ENCODE results near the gene MYO1E. TPM values are rescaled to one million over a fixed set of nuclear protein-coding genes. Genes with fewer than 3 reads are reported as not detected.

The MYO1E gene
- total RNA-seq, 1 experiment from 2014 or later, result 68.8 TPM

DNA sequence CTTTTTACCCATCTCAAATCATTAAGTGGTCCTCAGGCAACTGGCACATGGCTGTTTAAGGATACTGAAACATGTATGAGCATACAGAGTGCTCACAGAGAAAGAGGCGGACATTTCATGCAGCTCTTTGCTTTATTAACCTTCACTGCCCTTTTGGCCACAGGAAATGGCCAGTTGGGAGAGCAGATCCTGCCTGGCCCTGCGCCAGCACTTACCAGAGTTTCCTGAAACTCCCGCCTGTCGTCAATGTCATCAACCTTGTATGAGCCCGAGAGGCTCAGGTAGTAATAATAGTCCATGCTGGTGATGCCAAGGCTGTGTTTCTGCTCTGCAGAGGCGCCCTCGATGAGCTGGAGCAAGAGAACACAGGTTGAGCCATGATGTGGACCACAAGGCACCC is 148.2 kb downstream of the MYO1E start:
- H3K36me3 ChIP-seq (ENCODE audit: low read depth, low read length), result peaks cover 42% of the 10 kb centered on the region
- no peak overlapping the region for H3K9ac ChIP-seq (ENCODE audit: low read length)
- no peak for ATAC-seq
- H3K4me3 ChIP-seq (ENCODE audit: low read length), result no peak overlapping the region
- ChIA-PET CTCF (no interaction called here), POLR2A (ENCODE audit: unreplicated experiment) (no interaction called here)
- H3K9me2 ChIP-seq (replicated peaks; ENCODE audit: low read length), result no peaks in the 10 kb centered on the region
- no peaks in the 10 kb centered on the region for H3K27me3 ChIP-seq (ENCODE audit: low read length)
- H3K79me2 ChIP-seq (ENCODE audit: low read length), result no peaks in the 10 kb centered on the region
- H2AFZ ChIP-seq (ENCODE audit: low read length), result no peak overlapping the region
- no peaks in the 10 kb centered on the region for H3F3A ChIP-seq (ENCODE audit: low read length, unreplicated experiment)
- no peak for DNase-seq
- no TSS peak for BruUV-seq (replicated peaks)
- TF ChIP-seq EZH2phosphoT487 (IDR thresholded peaks at IDR 0.05; ENCODE audit: borderline replicate concordance, low read length) (no peak), EZH2 (IDR thresholded peaks at IDR 0.05; ENCODE audit: low read length, unreplicated experiment) (no peak)
- TF ChIP-seq, protein P1, sequence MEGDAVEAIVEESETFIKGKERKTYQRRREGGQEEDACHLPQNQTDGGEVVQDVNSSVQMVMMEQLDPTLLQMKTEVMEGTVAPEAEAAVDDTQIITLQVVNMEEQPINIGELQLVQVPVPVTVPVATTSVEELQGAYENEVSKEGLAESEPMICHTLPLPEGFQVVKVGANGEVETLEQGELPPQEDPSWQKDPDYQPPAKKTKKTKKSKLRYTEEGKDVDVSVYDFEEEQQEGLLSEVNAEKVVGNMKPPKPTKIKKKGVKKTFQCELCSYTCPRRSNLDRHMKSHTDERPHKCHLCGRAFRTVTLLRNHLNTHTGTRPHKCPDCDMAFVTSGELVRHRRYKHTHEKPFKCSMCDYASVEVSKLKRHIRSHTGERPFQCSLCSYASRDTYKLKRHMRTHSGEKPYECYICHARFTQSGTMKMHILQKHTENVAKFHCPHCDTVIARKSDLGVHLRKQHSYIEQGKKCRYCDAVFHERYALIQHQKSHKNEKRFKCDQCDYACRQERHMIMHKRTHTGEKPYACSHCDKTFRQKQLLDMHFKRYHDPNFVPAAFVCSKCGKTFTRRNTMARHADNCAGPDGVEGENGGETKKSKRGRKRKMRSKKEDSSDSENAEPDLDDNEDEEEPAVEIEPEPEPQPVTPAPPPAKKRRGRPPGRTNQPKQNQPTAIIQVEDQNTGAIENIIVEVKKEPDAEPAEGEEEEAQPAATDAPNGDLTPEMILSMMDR (conservative IDR thresholded peaks at IDR 0.05; ENCODE audit: low read depth, low read length), result no peak
- H3K4me2 ChIP-seq (ENCODE audit: low read length), result no peak overlapping the region
- H3K27ac ChIP-seq (ENCODE audit: low read length), result no peak overlapping the region
- no peaks in the 10 kb centered on the region for H4K20me1 ChIP-seq (ENCODE audit: low read length)
- H3K9me3 ChIP-seq (ENCODE audit: low read length), result no peaks in the 10 kb centered on the region
- intact Hi-C loops (cut with micrococcal nuclease), result no loop called here
- H3K4me1 ChIP-seq (ENCODE audit: insufficient read depth, low read length), result peaks cover 9% of the 10 kb centered on the region

DNA sequence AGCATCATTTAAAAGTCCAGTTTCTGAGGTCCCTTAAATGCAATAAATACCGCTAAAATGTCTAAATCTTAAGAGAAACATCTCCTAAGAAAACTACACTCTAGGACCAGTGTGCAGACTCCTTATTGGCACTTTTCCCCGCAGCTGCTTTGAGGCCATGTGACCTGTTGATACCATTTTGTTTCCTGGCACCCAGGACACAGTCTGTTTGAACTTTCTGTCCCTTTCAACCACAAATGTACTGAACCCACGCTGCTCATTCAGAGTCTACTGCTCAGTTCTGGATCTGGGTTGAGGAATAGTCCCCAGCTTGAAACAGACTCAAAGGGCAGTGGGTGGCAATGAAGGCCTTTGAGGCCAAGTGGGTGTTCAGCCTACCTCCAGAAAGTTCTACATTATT is 148.9 kb downstream of the MYO1E start:
- Histone ChIP-seq H3F3A (ENCODE audit: low read length, unreplicated experiment) (no peaks in the 10 kb centered on the region), H3K79me2 (ENCODE audit: low read length) (no peaks in the 10 kb centered on the region), H3K27ac (ENCODE audit: low read length) (no peak overlapping the region), H4K20me1 (ENCODE audit: low read length) (no peaks in the 10 kb centered on the region), H3K27me3 (ENCODE audit: low read length) (no peaks in the 10 kb centered on the region), H3K4me1 (ENCODE audit: insufficient read depth, low read length) (peaks cover 9% of the 10 kb centered on the region), H3K9me2 (replicated peaks; ENCODE audit: low read length) (no peaks in the 10 kb centered on the region), H2AFZ (ENCODE audit: low read length) (no peak overlapping the region), H3K9me3 (ENCODE audit: low read length) (no peaks in the 10 kb centered on the region), H3K4me3 (ENCODE audit: low read length) (no peak overlapping the region), H3K9ac (ENCODE audit: low read length) (no peak overlapping the region), H3K36me3 (ENCODE audit: low read depth, low read length) (peaks cover 44% of the 10 kb centered on the region), H3K4me2 (ENCODE audit: low read length) (no peak overlapping the region)
- ATAC-seq (no peak), DNase-seq (no peak)
- BruUV-seq (replicated peaks), result no TSS peak
- TF ChIP-seq EZH2phosphoT487 (IDR thresholded peaks at IDR 0.05; ENCODE audit: borderline replicate concordance, low read length) (no peak), EZH2 (IDR thresholded peaks at IDR 0.05; ENCODE audit: low read length, unreplicated experiment) (no peak)
- TF ChIP-seq, protein P1 (conservative IDR thresholded peaks at IDR 0.05; ENCODE audit: low read depth, low read length), result no peak
- intact Hi-C loops (cut with micrococcal nuclease), result no loop called here
- ChIA-PET CTCF (no interaction called here), POLR2A (ENCODE audit: unreplicated experiment) (no interaction called here)

DNA sequence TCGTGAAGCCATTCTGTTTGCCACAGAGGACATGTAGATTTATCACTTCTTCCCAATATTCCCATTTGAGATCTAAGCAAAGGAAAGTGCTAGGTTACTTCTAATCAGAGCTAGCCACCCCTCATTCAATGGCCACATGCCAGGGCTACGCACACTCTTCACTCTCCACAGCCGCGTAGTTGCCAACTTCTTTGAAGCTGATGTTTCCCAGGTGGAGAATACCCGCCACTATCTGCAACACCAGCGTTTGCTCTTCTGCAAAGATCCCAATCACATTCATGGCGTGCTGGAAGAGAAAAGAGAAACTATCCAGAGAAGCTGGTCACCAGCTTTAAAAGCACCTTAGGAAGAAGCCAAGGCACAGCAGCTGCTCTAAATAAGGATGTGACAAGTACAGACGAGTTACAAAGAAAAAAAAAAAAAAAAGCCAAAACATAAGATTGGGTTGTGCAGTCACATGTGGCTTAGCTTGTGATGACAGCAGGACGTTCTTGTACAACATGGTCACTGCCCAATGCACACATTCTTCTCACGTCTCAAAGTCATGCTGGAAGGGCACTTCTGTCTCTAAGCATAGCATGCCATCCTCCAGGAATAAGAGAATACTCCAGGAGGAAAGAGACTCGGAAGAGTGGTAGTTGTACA is 149.6 kb downstream of the MYO1E start:
- Histone ChIP-seq H3K36me3 (ENCODE audit: low read depth, low read length) (peaks cover 44% of the 10 kb centered on the region), H2AFZ (ENCODE audit: low read length) (no peak overlapping the region), H3K4me1 (ENCODE audit: insufficient read depth, low read length) (peaks cover 9% of the 10 kb centered on the region), H4K20me1 (ENCODE audit: low read length) (no peaks in the 10 kb centered on the region), H3K9me3 (ENCODE audit: low read length) (no peaks in the 10 kb centered on the region), H3K9me2 (replicated peaks; ENCODE audit: low read length) (no peaks in the 10 kb centered on the region), H3F3A (ENCODE audit: low read length, unreplicated experiment) (no peaks in the 10 kb centered on the region), H3K4me3 (ENCODE audit: low read length) (no peak overlapping the region), H3K9ac (ENCODE audit: low read length) (no peak overlapping the region), H3K27ac (ENCODE audit: low read length) (no peak overlapping the region), H3K79me2 (ENCODE audit: low read length) (no peaks in the 10 kb centered on the region), H3K27me3 (ENCODE audit: low read length) (no peaks in the 10 kb centered on the region), H3K4me2 (ENCODE audit: low read length) (no peak overlapping the region)
- no peak for ATAC-seq
- ChIA-PET CTCF (no interaction called here), POLR2A (ENCODE audit: unreplicated experiment) (no interaction called here)
- no peak for DNase-seq
- no peak for TF ChIP-seq EZH2 (IDR thresholded peaks at IDR 0.05; ENCODE audit: low read length, unreplicated experiment)
- no peak for TF ChIP-seq EZH2phosphoT487 (IDR thresholded peaks at IDR 0.05; ENCODE audit: borderline replicate concordance, low read length)
- TF ChIP-seq, protein P1 (conservative IDR thresholded peaks at IDR 0.05; ENCODE audit: low read depth, low read length), result no peak
- intact Hi-C loops (cut with micrococcal nuclease), result no loop called here
- no TSS peak for BruUV-seq (replicated peaks)
